H1 (cell line): ENCODE data around the gene ASTN2. TPM values are rescaled to one million over a fixed set of nuclear protein-coding genes. Genes with fewer than 3 reads are reported as not detected.

Experiments used
- CTCF ChIA-PET: fragments of 300-600 bp; sonication (Branson Sonifier 250); formaldehyde crosslinking; loops from one replicate; lab custom pipeline; 2021; ENCODE audit not compliant: partially characterized antibody; lab: Charles Lee
- POLR2A ChIA-PET: fragments of 300-600 bp; sonication (Branson Sonifier 250); formaldehyde crosslinking; loops from one replicate; lab custom pipeline; 2021; ENCODE audit warnings: inconsistent platforms; ENCODE audit not compliant: partially characterized antibody; lab: Charles Lee
- DNase-seq, 2 experiments: peaks; one replicate each; pipeline versions ENCODE4 v3.0.0 to v3.0.0-alpha.2; 2010 to 2022; ENCODE audit warnings: low spot score in 2 of 2, low read depth in 1 of 2, mixed read lengths in 1 of 2
- FAIRE-seq: peaks from 2 replicates; lab custom pipeline; 2011; peaks lifted over from hg19 to GRCh38; lab: Jason Lieb, UNC
- H2AFZ ChIP-seq: 2 replicates; pipeline ENCODE4 v1.8.1; 2012; ENCODE audit warnings: low read length, inconsistent platforms
- H2AK5ac ChIP-seq: 2 replicates; pipeline ENCODE4 v1.6.1; 2013; ENCODE audit warnings: low read depth, low read length
- H2BK120ac ChIP-seq: replicated peaks from 2 replicates; pipeline ENCODE3; 2013; ENCODE audit warnings: low read depth, low read length, inconsistent platforms
- H2BK12ac ChIP-seq: 2 replicates; pipeline ENCODE4 v1.6.1; 2013; ENCODE audit warnings: low read depth, low read length
- H2BK15ac ChIP-seq: 2 replicates; pipeline ENCODE4 v1.6.1; 2013; ENCODE audit warnings: low read length
- H2BK20ac ChIP-seq: 2 replicates; pipeline ENCODE4 v1.6.1; 2013; ENCODE audit warnings: low read length
- H2BK5ac ChIP-seq: 2 replicates; pipeline ENCODE4 v1.6.1; 2013; ENCODE audit warnings: low read depth, low read length
- H3K14ac ChIP-seq: 2 replicates; pipeline ENCODE4 v1.6.1; 2013; ENCODE audit warnings: inconsistent platforms; ENCODE audit not compliant: insufficient read length
- H3K18ac ChIP-seq: 2 replicates; pipeline ENCODE4 v1.6.1; 2013; ENCODE audit warnings: low read length; ENCODE audit errors: extremely low read depth
- H3K23ac ChIP-seq: 2 replicates; pipeline ENCODE4 v1.6.1; 2013; ENCODE audit warnings: inconsistent platforms; ENCODE audit not compliant: insufficient read length
- H3K23me2 ChIP-seq: 2 replicates; pipeline ENCODE4 v1.6.1; 2013; ENCODE audit warnings: low read depth, low read length
- H3K27ac ChIP-seq: 2 replicates; pipeline ENCODE4 v1.6.1; 2011; ENCODE audit warnings: low read depth, low read length, inconsistent platforms
- H3K27me3 ChIP-seq, 4 experiments: replicated peaks in 1 of 4; 1 replicate in 1 of 4; 2 replicates in 3 of 4; pipeline versions ENCODE4 v1.6.1 to v1.8.1; 2011 to 2013; ENCODE audit warnings: low read length in 3 of 4, mild to moderate bottlenecking in 3 of 4, inconsistent platforms in 2 of 4, mixed read lengths in 2 of 4, moderate library complexity in 1 of 4; ENCODE audit not compliant: control insufficient read depth in 3 of 4, insufficient read depth in 3 of 4; ENCODE audit errors: extremely low read depth in 1 of 4
- H3K36me3 ChIP-seq, 4 experiments: 2 replicates each; pipeline versions ENCODE4 v1.6.1 to v1.8.1; 2011 to 2013; ENCODE audit warnings: mild to moderate bottlenecking in 4 of 4, low read length in 3 of 4, moderate library complexity in 2 of 4, control low read depth in 1 of 4, inconsistent platforms in 1 of 4; ENCODE audit not compliant: insufficient read depth in 4 of 4, control insufficient read depth in 2 of 4
- H3K4ac ChIP-seq: replicated peaks from 2 replicates; pipeline ENCODE3; 2013; ENCODE audit warnings: low read length, low read depth, mixed read lengths, inconsistent platforms; ENCODE audit not compliant: insufficient read length
- H3K4me1 ChIP-seq, 4 experiments: replicated peaks in 1 of 4; 1 replicate in 1 of 4; 2 replicates in 3 of 4; pipeline versions ENCODE4 v1.6.1 to v1.8.1; 2011 to 2013; ENCODE audit warnings: low read length in 3 of 4, inconsistent platforms in 2 of 4, mixed read lengths in 1 of 4; ENCODE audit not compliant: insufficient read depth in 4 of 4, control insufficient read depth in 3 of 4
- H3K4me2 ChIP-seq, 2 experiments: 2 replicates each; pipeline versions ENCODE4 v1.6.1 to v1.8.1; 2011 to 2013; ENCODE audit warnings: low read depth in 2 of 2, low read length in 2 of 2, control low read depth in 1 of 2, inconsistent platforms in 1 of 2, mild to moderate bottlenecking in 1 of 2; ENCODE audit not compliant: insufficient read depth in 1 of 2
- H3K4me3 ChIP-seq, 4 experiments: fragments of 200-600, 300-600 bp in 1 of 4; sonication (generic), shearing (Covaris generic), sonication (Bioruptor Twin) in 1 of 4; 2 replicates each; pipeline versions ENCODE4 v1.5.1 to v1.8.1; 2011 to 2016; ENCODE audit warnings: low read length in 4 of 4, low read depth in 3 of 4, control low read depth in 2 of 4, inconsistent platforms in 2 of 4, mild to moderate bottlenecking in 2 of 4, mixed read lengths in 1 of 4, moderate library complexity in 1 of 4; ENCODE audit not compliant: insufficient read depth in 2 of 4; ENCODE audit errors: extremely low read depth in 1 of 4
- H3K56ac ChIP-seq: replicated peaks from 2 replicates; pipeline ENCODE3; 2013; ENCODE audit warnings: low read depth, mild to moderate bottlenecking, mixed read lengths, low read length, inconsistent platforms; ENCODE audit not compliant: insufficient read length
- H3K79me1 ChIP-seq: 2 replicates; pipeline ENCODE4 v1.6.1; 2013; ENCODE audit warnings: low read depth, low read length, control low read depth
- H3K79me2 ChIP-seq, 2 experiments: 2 replicates each; pipeline versions ENCODE4 v1.6.1 to v1.8.1; 2012 to 2013; ENCODE audit warnings: low read length in 2 of 2, mild to moderate bottlenecking in 2 of 2, inconsistent platforms in 1 of 2; ENCODE audit not compliant: insufficient read depth in 2 of 2, control insufficient read depth in 1 of 2
- H3K9ac ChIP-seq, 4 experiments: replicated peaks in 1 of 4; 1 replicate in 1 of 4; 2 replicates in 3 of 4; pipeline versions ENCODE4 v1.6.1 to v1.8.1; 2011 to 2013; ENCODE audit warnings: low read depth in 3 of 4, low read length in 3 of 4, control low read depth in 2 of 4, mild to moderate bottlenecking in 2 of 4, moderate library complexity in 2 of 4, inconsistent platforms in 1 of 4; ENCODE audit errors: extremely low read depth in 1 of 4
- H3K9me3 ChIP-seq, 2 experiments: 2 replicates each; pipeline versions ENCODE4 v1.6.1 to v1.8.1; 2012 to 2013; ENCODE audit warnings: mild to moderate bottlenecking in 2 of 2, moderate library complexity in 2 of 2, control low read depth in 1 of 2, inconsistent platforms in 1 of 2, low read depth in 1 of 2, low read length in 1 of 2, mixed read lengths in 1 of 2; ENCODE audit not compliant: insufficient read depth in 2 of 2
- H4K20me1 ChIP-seq, 2 experiments: replicated peaks in 1 of 2; 2 replicates each; pipeline versions ENCODE3 to v1.8.1; 2011 to 2013; ENCODE audit warnings: inconsistent platforms in 2 of 2, low read length in 2 of 2, mild to moderate bottlenecking in 1 of 2; ENCODE audit not compliant: insufficient read depth in 2 of 2, control insufficient read depth in 1 of 2
- H4K5ac ChIP-seq: 2 replicates; pipeline ENCODE4 v1.6.1; 2013; ENCODE audit warnings: low read length, low read depth, mixed read lengths, inconsistent platforms; ENCODE audit not compliant: insufficient read length
- H4K8ac ChIP-seq: 2 replicates; pipeline ENCODE4 v1.8.0; 2013; ENCODE audit warnings: mild to moderate bottlenecking, moderate library complexity, low read length, inconsistent platforms; ENCODE audit not compliant: insufficient read depth; ENCODE audit errors: extremely low read depth
- H4K91ac ChIP-seq: replicated peaks from 2 replicates; pipeline ENCODE3; 2013; ENCODE audit warnings: low read length, mixed read lengths, inconsistent platforms; ENCODE audit not compliant: insufficient read length
- KDM1A ChIP-seq: fragments of 200-600, 300-600 bp; sonication (generic); IDR thresholded peaks from 2 replicates; pipeline ENCODE4 v1.7.1; 2016; ENCODE audit warnings: mild to moderate bottlenecking, low read length, borderline replicate concordance
- SP4 ChIP-seq: IDR thresholded peaks from 2 replicates; pipeline ENCODE4 v1.6.1; 2012; ENCODE audit warnings: low read length, inconsistent platforms
- whole genome bisulfite sequencing, 2 experiments: shearing (Covaris generic) in 1 of 2; methylation state at CpG; one replicate each; pipeline versions ENCODE4 v1.1.6 to v1.1.7; 2013 to 2015; ENCODE audit warnings: low lambda C conversion rate in 2 of 2, mixed read lengths in 2 of 2, inconsistent platforms in 1 of 2, low coverage in 1 of 2, missing lambda C conversion rate in 1 of 2; ENCODE audit not compliant: insufficient replicate concordance in 2 of 2, insufficient coverage in 1 of 2, insufficient read length in 1 of 2; ENCODE audit errors: extremely low coverage in 1 of 2, missing lambda C conversion rate in 1 of 2; 5-methylcytosine and 5-hydroxymethylcytosine counted together
- polyA plus RNA-seq, 7 experiments: library from polyadenylated mRNA; depleted of rRNA in 3 of 7; stranded (reverse) in 5 of 7; unstranded in 2 of 7; fragments of >200 nt in 5 of 7; fragments of 200-250 nt in 2 of 7; gene quantifications; 1 replicate in 5 of 7; 2 replicates in 1 of 7; 4 replicates in 1 of 7; pipeline versions ENCODE4 v1.2.1 to v1.2.3, GENCODE V29; 2011 to 2013; ENCODE audit warnings: missing spikeins in 2 of 7, mixed read lengths in 2 of 7
- total RNA-seq: library from RNA; stranded (reverse); fragmentation: NEBNext Ultra II Directional; extraction: Animal tissue kit (Norgen Biotek cat#: 25700); gene quantifications from 2 replicates; pipeline ENCODE4 v1.2.1, GENCODE V29; 2021

ASTN2 gene
- total and polyA plus RNA-seq, 2 of the 8 experiments (the other 6 are each of a cell fraction or from before 2014, with no cell fraction given) = 8.2 to 13.7 TPM

- no peak overlapping the region for H2AFZ ChIP-seq
- no peaks in the 10 kb centered on the region for H3K27me3 ChIP-seq
- H4K91ac ChIP-seq = peak overlapping the region; percentile 25
- no peak overlapping the region for H2BK12ac ChIP-seq
- no peak overlapping the region for H3K4me3 ChIP-seq
- H3K4ac ChIP-seq = no peak overlapping the region
- no peak overlapping the region for H2BK15ac ChIP-seq
- no peak overlapping the region for H4K5ac ChIP-seq
- H3K79me1 ChIP-seq = no peaks in the 10 kb centered on the region
- no peak overlapping the region for H3K27ac ChIP-seq
- H2BK120ac ChIP-seq = no peak overlapping the region
- ChIA-PET CTCF (interaction anchor here (0.7 to 1.3 kb wide), 2 partner anchors 44 to 45 kb away, joined by 3 read pairs; no protein-coding TSS in a partner anchor), POLR2A (no interaction called here)
- H3K79me2 ChIP-seq = no peaks in the 10 kb centered on the region
- no peak overlapping the region for H3K14ac ChIP-seq
- H3K23ac ChIP-seq = no peak overlapping the region
- 0 out of 2 replicates have a peak, but pooled peaks have one; percentile 34 for TF ChIP-seq KDM1A
- no peak for TF ChIP-seq SP4
- peaks cover 0 to 3% (median 0%) of the 10 kb centered on the region in 4 experiments; a peak in 1 of 7 replicates for H3K4me1 ChIP-seq
- no peak for DNase-seq
- H3K56ac ChIP-seq = no peak overlapping the region
- H3K4me2 ChIP-seq = no peak overlapping the region
- H2BK5ac ChIP-seq = no peak overlapping the region
- no peak overlapping the region for H4K8ac ChIP-seq
- H2BK20ac ChIP-seq = no peak overlapping the region; the same call in 1 of the 2 replicates
- H3K9me3 ChIP-seq = no peaks in the 10 kb centered on the region
- no peaks in the 10 kb centered on the region for H3K23me2 ChIP-seq
- no peaks in the 10 kb centered on the region for H3K36me3 ChIP-seq
- H4K20me1 ChIP-seq = no peaks in the 10 kb centered on the region
- no peak overlapping the region for H2AK5ac ChIP-seq
- no peak for FAIRE-seq
- 81% methylated on average over 3 of the region's 3 CpGs; no CpG with 5 or more reads in 1 of the 2 experiments for WGBS, 2 experiments
- no peak overlapping the region; a peak in 1 of 7 replicates for H3K9ac ChIP-seq
- peak overlapping the region; percentile 4; the same call in 1 of the 2 replicates for H3K18ac ChIP-seq
Observed at GRCh38 chr9:116450378-116451139, 964.3 kb downstream of the ASTN2 start.
